HEK293T (cell line): ENCODE results near the gene EFNA5.

ENCODE experiments used
- ARNT ChIP-seq: fragments of 450-650 bp; IDR thresholded peaks from 2 replicates; pipeline ENCODE4 v1.6.1; 2017; ENCODE audit warnings: mild to moderate bottlenecking
- BHLHE40 ChIP-seq: fragments of 450-650 bp; IDR thresholded peaks from 2 replicates; pipeline ENCODE4 v1.6.1; 2016; ENCODE audit warnings: mild to moderate bottlenecking, moderate library complexity, borderline replicate concordance
- CTBP1 ChIP-seq: fragments of 450-650 bp; IDR thresholded peaks from 2 replicates; pipeline ENCODE4 v1.6.1; 2016; ENCODE audit warnings: borderline replicate concordance
- ELF4 ChIP-seq: fragments of 450-650 bp; IDR thresholded peaks from 2 replicates; pipeline ENCODE4 v1.6.1; 2017; ENCODE audit warnings: antibody characterized with exemption
- FOXA1 ChIP-seq: fragments of 450-650 bp; IDR thresholded peaks from 2 replicates; pipeline ENCODE4 v1.6.1; 2016; ENCODE audit warnings: mild to moderate bottlenecking
- FOXK2 ChIP-seq: fragments of 450-650 bp; IDR thresholded peaks from 2 replicates; pipeline ENCODE4 v1.6.1; 2016; ENCODE audit warnings: mild to moderate bottlenecking
- FOXM1 ChIP-seq: fragments of 450-650 bp; IDR thresholded peaks from 2 replicates; pipeline ENCODE4 v1.6.1; 2017; ENCODE audit warnings: mild to moderate bottlenecking, borderline replicate concordance
- HDGF ChIP-seq: fragments of 450-650 bp; IDR thresholded peaks from 2 replicates; pipeline ENCODE4 v1.6.1; 2017; ENCODE audit warnings: antibody characterized with exemption, borderline replicate concordance
- LEF1 ChIP-seq: fragments of 450-650 bp; IDR thresholded peaks from 2 replicates; pipeline ENCODE4 v1.6.1; 2017; ENCODE audit warnings: mild to moderate bottlenecking, borderline replicate concordance
- NFRKB ChIP-seq: fragments of 450-650 bp; IDR thresholded peaks from 2 replicates; pipeline ENCODE4 v1.6.1; 2016; ENCODE audit warnings: mild to moderate bottlenecking, moderate library complexity
- SP1 ChIP-seq: fragments of 450-650 bp; IDR thresholded peaks from 2 replicates; pipeline ENCODE4 v1.6.1; 2017
- SUZ12 ChIP-seq: fragments of 450-650 bp; IDR thresholded peaks from 2 replicates; pipeline ENCODE4 v1.6.1; 2016; ENCODE audit warnings: mild to moderate bottlenecking
- TARDBP ChIP-seq: fragments of 450-650 bp; IDR thresholded peaks from 2 replicates; pipeline ENCODE4 v1.6.1; 2016
- TF ChIP-seq, protein P1 (sequence below): fragments of 450-650 bp; IDR thresholded peaks from 2 replicates; pipeline ENCODE4 v1.6.1; 2016

DNA sequence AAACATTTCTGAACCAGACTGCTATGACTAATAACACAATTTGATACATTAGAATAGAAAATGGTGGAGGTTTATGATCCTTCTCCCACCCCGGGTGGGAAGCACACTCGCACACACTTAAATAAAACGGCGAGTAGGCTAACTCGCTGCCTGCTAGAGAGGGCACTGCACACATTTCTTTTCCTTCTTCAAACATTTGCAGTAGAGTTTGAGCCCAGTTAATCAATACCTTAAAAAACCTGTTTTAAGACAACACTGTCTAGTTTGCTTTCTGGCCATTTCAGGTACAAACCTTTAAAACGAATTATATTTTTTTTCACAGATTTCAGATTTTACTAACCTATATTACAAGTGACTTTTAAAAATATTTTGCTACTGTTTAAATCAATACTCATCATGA, 63.5 kb downstream of the EFNA5 start:
- no peak for TF ChIP-seq SUZ12
- no peak for TF ChIP-seq FOXA1
- no peak for TF ChIP-seq ELF4
- no peak for TF ChIP-seq HDGF
- TF ChIP-seq, protein P1, sequence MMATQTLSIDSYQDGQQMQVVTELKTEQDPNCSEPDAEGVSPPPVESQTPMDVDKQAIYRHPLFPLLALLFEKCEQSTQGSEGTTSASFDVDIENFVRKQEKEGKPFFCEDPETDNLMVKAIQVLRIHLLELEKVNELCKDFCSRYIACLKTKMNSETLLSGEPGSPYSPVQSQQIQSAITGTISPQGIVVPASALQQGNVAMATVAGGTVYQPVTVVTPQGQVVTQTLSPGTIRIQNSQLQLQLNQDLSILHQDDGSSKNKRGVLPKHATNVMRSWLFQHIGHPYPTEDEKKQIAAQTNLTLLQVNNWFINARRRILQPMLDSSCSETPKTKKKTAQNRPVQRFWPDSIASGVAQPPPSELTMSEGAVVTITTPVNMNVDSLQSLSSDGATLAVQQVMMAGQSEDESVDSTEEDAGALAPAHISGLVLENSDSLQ: no peak
- no peak for TF ChIP-seq SP1
- TF ChIP-seq FOXM1: no peak
- TF ChIP-seq TARDBP: no peak
- no peak for TF ChIP-seq CTBP1
- no peak for TF ChIP-seq LEF1
- TF ChIP-seq FOXK2: no peak
- TF ChIP-seq BHLHE40: no peak
- no peak for TF ChIP-seq NFRKB
- no peak for TF ChIP-seq ARNT
